Stimulated activated CD8-positive, alpha-beta memory T cell treated with anti-CD3 and anti-CD28 coated beads, Interleukin-12 subunit alpha, Interleukin-12 subunit beta, amount 100 ng/mL, for 1 hour (primary cell): ENCODE measurements around the gene MSL1.
"Not testable (repeated sequence)": the region's sequence is repeated elsewhere in the genome, so short reads cannot be mapped to it uniquely, and the experiment has no call there.

ENCODE experiments used
- DNase-seq: peaks from one replicate; pipeline ENCODE4 v3.0.0-alpha.2; 2020; ENCODE audit warnings: low read depth

The MSL1 gene

DNA sequence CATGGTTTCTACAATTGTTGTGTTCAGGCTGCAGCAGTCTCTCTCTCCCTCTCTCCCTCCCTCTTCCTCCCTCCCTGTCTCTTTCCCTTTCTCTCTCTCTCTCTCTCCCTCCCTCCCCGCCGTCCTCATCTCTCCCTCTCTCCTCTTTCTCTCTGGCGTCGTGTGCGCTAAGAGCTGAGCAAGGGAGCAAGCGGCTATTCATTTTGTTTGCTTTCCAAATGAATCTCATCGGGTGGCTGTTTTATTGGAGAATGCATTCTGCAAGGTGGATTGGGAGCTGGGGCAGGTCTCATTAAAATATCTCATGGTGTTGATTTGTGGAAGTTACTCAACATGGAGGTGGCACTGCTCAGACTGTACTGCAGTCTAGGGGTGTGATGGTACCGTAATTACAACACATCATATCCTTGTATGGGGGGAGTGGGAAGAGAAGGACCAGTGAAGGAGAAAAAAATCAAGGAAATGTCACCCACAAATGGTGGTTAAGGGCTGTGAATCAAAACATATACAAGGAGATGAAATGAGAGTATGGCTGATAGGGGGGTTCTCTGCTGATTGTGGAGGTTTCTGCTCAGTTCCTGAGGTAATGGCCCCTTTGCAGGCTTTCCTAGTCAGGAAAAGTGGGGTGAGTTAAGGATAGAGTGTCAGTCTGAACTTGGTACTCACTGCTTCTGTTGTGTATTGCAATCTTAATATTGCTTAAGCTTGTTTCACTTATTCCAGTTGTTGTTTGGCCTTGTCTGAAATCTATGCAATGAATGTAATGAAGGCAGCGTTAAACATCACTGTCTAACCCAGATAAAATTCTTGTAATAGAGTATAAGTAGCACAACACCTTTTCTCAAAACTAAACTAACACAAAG, 2.7 kb downstream of the MSL1 start:
- no peak for DNase-seq

GRCh38 chr17:40129498-40129897, 7.7 kb downstream of the MSL1 start:
- DNase-seq = no peak

DNA sequence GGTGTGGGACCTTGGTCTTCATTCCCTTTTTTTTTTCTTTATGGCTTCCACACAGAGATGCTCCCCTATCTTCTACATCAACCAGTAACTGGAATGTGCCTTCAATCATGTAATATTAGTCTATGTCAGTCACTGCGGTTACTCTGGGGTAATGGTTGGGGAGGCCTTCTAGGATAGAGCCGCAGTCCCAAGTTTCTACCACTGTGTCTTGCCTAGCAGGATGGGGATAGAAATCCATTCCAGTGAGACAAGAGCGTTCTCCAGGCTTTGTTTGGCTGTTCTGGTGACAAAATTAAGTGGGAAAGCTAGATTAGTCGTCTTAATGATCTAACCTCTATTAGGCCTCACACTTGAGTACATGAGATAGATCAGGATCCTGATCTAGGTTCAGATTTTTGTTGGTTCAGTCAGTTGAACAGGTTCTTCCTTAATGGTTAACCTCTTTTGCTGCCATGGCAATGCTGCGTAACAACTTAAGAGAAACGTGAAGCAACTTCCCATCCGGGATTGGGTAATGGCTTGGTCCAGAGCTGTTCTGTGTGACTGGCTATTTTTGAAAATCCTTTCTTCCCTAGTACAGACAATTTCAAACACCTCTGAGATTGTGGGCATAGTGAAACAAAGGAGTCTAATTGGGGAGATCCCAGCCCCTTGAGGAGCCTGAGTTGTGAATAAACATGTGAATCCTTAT, 8.7 kb downstream of the MSL1 start:
- no peak for DNase-seq

DNA sequence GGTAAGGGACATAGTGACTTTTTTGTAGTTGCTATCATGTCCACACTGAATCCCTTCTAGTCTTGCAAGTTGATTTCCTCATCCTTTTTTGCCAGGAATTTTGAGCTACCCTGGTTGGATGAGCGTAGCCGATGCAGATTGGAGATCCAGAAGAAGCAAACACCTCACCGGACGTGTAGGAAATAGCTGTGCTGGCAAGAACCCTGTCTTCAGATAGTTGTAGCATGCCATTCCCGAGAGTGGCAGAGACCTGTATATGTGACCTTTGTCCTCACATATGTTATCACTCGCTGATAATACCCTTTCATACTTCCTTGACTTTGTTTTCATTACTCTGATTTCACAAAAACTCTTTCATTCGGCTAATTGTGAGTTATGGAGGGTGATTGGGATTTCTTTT, 12.4 kb downstream of the MSL1 start:
- no peak for DNase-seq

- no peak for DNase-seq
These were observed 14.0 kb downstream of the MSL1 start for GRCh38 chr17:40135817-40136216.

GRCh38 chr17:40139566-40140058, 17.8 kb downstream of the MSL1 start:
- DNase-seq = no peak

DNA sequence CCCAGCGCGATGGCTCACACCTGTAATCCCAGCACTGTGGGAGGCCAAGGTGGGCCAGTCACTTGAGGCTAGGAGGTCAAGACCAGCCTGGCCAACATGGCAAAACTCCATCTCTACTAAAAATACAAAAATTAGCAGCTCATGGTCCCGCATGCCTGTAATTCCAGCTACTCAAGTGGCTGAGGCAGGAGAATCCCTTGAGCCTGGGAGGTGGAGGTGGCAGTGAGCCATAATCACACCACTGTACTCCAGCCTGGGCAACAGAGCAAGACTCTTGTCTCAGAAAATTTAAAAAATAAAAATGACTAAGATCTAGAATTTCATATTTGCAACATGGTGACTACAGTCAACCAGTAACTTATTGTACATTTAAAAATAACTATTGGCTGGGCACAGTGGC, 21.4 kb downstream of the MSL1 start:
- not testable (repeated sequence) for DNase-seq

DNA sequence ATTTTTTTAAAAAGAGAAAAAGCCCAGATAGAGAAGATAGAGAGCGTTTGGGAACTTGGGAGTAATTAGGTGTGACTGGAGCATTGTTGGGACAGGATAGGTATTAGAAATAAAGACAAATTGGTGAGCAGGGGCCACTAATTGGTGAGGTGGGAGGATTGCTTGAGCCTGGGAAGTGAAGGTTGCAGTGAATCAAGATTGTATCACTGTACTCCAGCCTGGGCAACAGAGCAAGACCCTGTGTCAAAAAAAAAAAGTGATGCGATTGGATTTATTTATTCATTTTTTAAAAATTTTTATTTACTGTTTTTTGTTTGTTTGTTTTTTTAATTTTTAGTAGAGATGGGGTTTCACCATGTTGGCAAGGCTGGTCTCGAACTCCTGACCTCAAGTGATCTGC, 23.7 kb downstream of the MSL1 start:
- DNase-seq = no peak

- no peak for DNase-seq
These were observed 26.8 kb downstream of the MSL1 start for GRCh38 chr17:40148527-40148926.

- no peak for DNase-seq
These were observed 28.5 kb downstream of the MSL1 start for GRCh38 chr17:40150276-40150675.

GRCh38 chr17:40151414-40151963, 29.7 kb downstream of the MSL1 start:
- no peak for DNase-seq

DNA sequence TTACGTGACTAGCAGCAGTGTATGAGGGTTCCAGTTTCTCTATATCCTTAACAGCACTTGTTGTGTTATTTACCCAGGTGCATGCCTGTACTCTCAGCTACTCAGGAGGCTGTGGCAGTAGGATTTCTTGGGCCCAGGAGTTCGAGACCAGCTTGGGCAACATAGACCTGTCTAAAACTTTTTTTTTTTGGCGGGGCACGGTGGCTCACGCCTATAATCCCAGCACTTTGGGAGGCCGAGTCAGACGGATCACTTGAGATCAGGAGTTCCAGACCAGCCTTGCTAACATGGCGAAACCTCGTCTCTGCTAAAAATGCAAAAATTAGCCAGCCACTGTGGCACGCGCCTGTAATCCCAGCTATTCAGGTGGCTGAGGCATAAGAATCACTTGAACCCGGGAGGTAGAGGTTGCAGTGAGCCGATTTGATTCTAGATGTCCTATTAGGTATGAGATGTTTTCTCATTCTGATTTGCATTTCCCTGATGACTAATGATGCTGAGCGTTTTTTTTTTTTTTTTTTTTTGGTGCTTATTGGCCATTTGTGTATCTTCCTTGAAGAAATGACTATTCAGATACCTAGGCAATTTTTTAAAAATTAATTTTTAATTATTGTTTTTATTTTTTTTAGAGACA, 31.9 kb downstream of the MSL1 start:
- DNase-seq = no peak

DNA sequence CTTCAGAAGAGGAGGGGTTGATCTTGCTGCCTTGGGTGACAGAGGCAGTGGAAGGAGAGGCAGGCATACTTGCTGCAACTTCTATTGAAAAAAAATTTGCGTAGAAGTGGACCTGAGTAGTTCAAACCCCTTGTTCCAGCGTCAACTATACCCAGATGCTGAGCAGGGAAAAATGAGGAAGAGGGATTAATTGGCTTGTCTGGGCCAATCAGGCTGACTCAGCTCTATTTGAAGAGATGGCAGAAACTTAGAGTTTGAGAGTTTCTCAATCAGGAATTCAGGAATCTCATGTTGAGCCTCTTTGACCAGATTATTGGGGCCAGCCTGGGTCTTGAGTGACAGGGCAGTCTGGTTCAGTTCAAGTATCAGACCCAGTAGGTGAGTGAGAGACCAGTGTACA, 36.2 kb downstream of the MSL1 start:
- no peak for DNase-seq

DNA sequence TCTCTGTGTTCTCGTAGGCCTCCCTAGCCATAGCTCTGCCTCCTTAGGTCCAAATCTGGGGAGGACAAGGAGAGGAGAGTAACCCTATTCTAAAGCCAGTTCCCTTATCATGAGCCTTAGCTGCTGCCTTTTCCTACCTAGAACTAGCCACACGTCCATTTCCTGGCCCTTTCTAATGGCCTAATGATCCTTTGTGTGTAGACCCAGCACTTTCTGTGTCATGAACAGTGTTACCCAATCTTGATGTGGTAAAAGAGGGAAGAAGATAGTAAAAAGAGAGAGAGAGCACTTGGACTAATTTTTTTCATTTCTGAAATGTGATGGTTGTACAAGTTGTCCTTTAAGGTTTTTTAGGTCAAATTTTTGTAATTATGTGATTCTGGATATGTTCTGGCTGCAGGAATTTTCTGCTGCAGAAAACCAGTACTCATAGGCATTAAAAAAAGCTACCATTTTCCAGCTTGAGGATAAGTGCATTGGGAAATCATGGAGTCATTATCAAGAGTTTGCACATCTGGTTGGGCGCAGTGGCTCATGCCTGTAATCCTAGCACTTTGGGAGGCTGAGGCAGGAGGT, 36.8 kb downstream of the MSL1 start:
- DNase-seq = no peak

DNA sequence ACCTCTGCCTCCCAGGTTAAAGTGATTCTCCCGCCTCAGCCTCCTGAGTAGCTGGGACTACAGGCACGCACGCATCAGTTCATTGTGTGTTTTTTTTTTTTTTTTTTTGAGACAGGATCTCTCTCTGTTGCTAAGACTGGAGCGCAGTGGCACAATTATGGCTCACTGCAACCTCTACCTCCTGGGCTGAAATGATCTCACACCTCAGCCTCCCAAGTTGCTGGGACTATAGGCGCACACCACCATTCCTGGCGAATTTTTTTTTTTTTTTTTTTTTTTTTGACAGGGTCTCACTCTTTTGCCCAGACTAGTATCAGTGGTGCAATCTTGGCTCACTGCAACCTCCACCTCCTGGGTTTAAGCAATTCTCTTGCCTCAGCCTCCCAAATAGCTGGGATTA, 37.7 kb downstream of the MSL1 start:
- no peak for DNase-seq

DNA sequence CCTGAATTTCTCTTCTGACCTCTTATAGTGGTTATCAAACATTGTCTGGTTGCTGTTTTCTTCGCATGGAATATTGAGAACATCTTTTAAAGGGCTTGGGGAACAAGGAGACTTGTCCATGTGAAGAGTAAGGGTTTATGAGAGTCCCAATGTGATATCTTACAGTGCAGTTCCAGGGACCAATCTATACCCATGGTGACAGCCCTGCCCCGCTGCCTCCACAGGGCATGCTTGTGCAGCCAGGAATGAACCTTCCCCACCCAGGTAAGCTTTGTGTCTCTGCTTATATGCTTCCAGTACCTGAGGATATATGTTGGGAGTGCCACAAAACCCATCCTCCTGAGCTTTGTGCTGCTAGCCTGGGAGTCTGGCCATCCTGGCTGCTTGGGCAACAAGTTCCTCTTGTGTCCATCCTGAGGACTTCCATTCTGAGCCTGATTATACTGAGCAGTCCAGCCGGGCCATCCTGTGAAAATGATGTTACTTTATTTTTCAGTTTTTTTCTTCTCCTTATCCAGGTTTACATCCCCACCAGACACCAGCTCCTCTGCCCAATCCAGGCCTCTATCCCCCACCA, 46.0 kb downstream of the MSL1 start:
- DNase-seq = no peak

DNA sequence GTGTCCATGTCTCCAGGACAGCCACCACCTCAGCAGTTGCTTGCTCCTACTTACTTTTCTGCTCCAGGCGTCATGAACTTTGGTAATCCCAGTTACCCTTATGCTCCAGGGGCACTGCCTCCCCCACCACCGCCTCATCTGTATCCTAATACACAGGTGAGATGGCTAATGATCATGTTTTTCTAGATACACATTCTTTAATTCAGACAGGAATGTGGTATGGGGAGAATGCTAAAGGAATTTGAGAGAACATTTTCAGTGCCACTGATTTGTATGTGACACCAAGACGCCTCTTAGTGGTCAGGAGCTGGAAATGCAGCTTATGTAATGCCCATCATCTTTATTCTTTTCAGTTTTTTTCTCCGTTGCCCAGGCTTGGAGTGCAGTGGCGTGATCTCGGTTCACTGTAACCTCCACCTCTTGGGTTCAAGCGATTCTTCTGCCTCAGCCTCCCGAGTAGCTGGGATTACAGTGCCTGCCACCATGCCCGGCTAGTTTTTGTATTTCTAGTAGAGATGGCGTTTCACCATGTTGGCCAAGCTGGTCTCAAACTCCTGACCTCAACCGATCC, 46.6 kb downstream of the MSL1 start:
- no peak for DNase-seq

DNA sequence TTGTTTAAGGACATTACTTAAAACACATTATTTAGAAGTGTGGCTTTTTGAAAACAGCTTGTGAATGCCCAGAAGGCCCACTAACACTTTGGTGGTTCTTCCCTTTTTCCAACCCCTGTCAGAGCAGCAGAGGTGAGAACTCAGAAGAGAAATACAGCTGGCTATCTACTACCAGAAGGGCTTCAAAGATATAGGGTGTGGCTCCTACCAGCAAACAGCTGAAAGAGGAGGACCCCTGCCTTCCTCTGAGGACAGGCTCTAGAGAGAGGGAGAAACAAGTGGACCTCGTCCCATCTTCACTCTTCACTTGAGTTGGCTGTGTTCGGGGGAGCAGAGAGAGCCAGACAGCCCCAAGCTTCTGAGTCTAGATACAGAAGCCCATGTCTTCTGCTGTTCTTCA, 48.6 kb downstream of the MSL1 start:
- DNase-seq = no peak

GRCh38 chr17:40171750-40172149, 50.0 kb downstream of the MSL1 start:
- DNase-seq = no peak

- DNase-seq = no peak
These were observed 51.5 kb downstream of the MSL1 start for GRCh38 chr17:40173091-40173777.

GRCh38 chr17:40173778-40174135, 52.0 kb downstream of the MSL1 start:
- DNase-seq = no peak
